H9 (cell line): ENCODE results near the gene GMCL1. TPM values are rescaled to one million over a fixed set of nuclear protein-coding genes. Genes with fewer than 3 reads are reported as not detected.

ENCODE experiments used
- DNase-seq: peaks from one replicate; pipeline ENCODE4 v3.0.0-alpha.2; 2017
- H2AFZ ChIP-seq: one replicate; pipeline ENCODE4 v1.6.1; 2013; ENCODE audit warnings: mild to moderate bottlenecking, low read length, control low read depth, moderate library complexity
- H2AK5ac ChIP-seq: 2 replicates; pipeline ENCODE4 v1.6.1; 2013; ENCODE audit warnings: low read length, control low read depth, mixed read lengths; ENCODE audit not compliant: insufficient read length
- H2BK120ac ChIP-seq: one replicate; pipeline ENCODE4 v1.6.1; 2013; ENCODE audit warnings: low read depth, mild to moderate bottlenecking, low read length, control low read depth, inconsistent platforms; ENCODE audit not compliant: poor library complexity, severe bottlenecking
- H2BK12ac ChIP-seq: 2 replicates; pipeline ENCODE4 v1.6.1; 2013; ENCODE audit warnings: low read length, control low read depth, mixed read lengths, low read depth; ENCODE audit not compliant: insufficient read length
- H2BK15ac ChIP-seq: 2 replicates; pipeline ENCODE4 v1.6.1; 2013; ENCODE audit warnings: low read depth, low read length, control low read depth
- H2BK20ac ChIP-seq: one replicate; pipeline ENCODE4 v1.6.1; 2013; ENCODE audit warnings: low read depth, mild to moderate bottlenecking, low read length, control low read depth, inconsistent platforms; ENCODE audit not compliant: poor library complexity, severe bottlenecking
- H2BK5ac ChIP-seq: 2 replicates; pipeline ENCODE4 v1.6.1; 2013; ENCODE audit warnings: low read length, control low read depth, mixed read lengths; ENCODE audit not compliant: insufficient read length
- H3K14ac ChIP-seq: 2 replicates; pipeline ENCODE4 v1.6.1; 2013; ENCODE audit warnings: low read length, control low read depth; ENCODE audit not compliant: insufficient read depth
- H3K18ac ChIP-seq: 2 replicates; pipeline ENCODE4 v1.6.1; 2013; ENCODE audit warnings: low read depth, mild to moderate bottlenecking, mixed read lengths, low read length, control low read depth; ENCODE audit not compliant: insufficient read length
- H3K23ac ChIP-seq: 2 replicates; pipeline ENCODE4 v1.6.1; 2013; ENCODE audit warnings: low read length, control low read depth, mixed read lengths, low read depth; ENCODE audit not compliant: insufficient read length
- H3K23me2 ChIP-seq: 2 replicates; pipeline ENCODE4 v1.6.1; 2013; ENCODE audit warnings: low read depth, mild to moderate bottlenecking, mixed read lengths, low read length, control low read depth; ENCODE audit not compliant: insufficient read length, poor library complexity, severe bottlenecking
- H3K27ac ChIP-seq: 2 replicates; pipeline ENCODE4 v1.5.1; 2013; ENCODE audit warnings: low read length, control low read depth, mixed read lengths, low read depth; ENCODE audit not compliant: insufficient read length
- H3K27me3 ChIP-seq: 2 replicates; pipeline ENCODE4 v1.6.1; 2013; ENCODE audit warnings: low read length, control low read depth, inconsistent platforms; ENCODE audit not compliant: insufficient read depth
- H3K4ac ChIP-seq: 2 replicates; pipeline ENCODE4 v1.6.1; 2013; ENCODE audit warnings: low read depth, mild to moderate bottlenecking, control low read depth, inconsistent platforms, low read length, moderate library complexity
- H3K4me1 ChIP-seq: 2 replicates; pipeline ENCODE4 v1.6.1; 2013; ENCODE audit warnings: low read length, control low read depth, inconsistent platforms; ENCODE audit not compliant: insufficient read depth
- H3K4me2 ChIP-seq: 2 replicates; pipeline ENCODE4 v1.6.1; 2013; ENCODE audit warnings: low read length, control low read depth, mixed read lengths; ENCODE audit not compliant: insufficient read length, insufficient read depth
- H3K56ac ChIP-seq: 2 replicates; pipeline ENCODE4 v1.6.1; 2013; ENCODE audit warnings: low read depth, mild to moderate bottlenecking, mixed read lengths, low read length, control low read depth; ENCODE audit not compliant: insufficient read length
- H3K79me1 ChIP-seq: 2 replicates; pipeline ENCODE4 v1.6.1; 2013; ENCODE audit warnings: low read depth, mild to moderate bottlenecking, moderate library complexity, low read length, control low read depth, inconsistent platforms; ENCODE audit not compliant: insufficient read depth, poor library complexity, severe bottlenecking
- H3K79me2 ChIP-seq: 2 replicates; pipeline ENCODE4 v1.6.1; 2013; ENCODE audit warnings: low read length, control low read depth, inconsistent platforms; ENCODE audit not compliant: insufficient read depth
- H3K9ac ChIP-seq: 2 replicates; pipeline ENCODE4 v1.6.1; 2013; ENCODE audit warnings: low read length, control low read depth, mixed read lengths; ENCODE audit not compliant: insufficient read length; ENCODE audit errors: extremely low read depth
- H3K9me3 ChIP-seq: one replicate; pipeline ENCODE4 v1.6.1; 2013; ENCODE audit warnings: low read depth, low read length, inconsistent platforms; ENCODE audit not compliant: control insufficient read depth
- H3T11ph ChIP-seq: one replicate; pipeline ENCODE4 v1.6.1; 2013; ENCODE audit warnings: mild to moderate bottlenecking, low read length, control low read depth, inconsistent platforms
- H4K20me1 ChIP-seq: one replicate; pipeline ENCODE4 v1.6.1; 2013; ENCODE audit not compliant: control insufficient read depth, insufficient read length, insufficient read depth
- H4K5ac ChIP-seq: 2 replicates; pipeline ENCODE4 v1.6.1; 2013; ENCODE audit warnings: low read depth, mild to moderate bottlenecking, mixed read lengths, low read length, control low read depth; ENCODE audit not compliant: insufficient read length
- H4K8ac ChIP-seq: replicated peaks from 2 replicates; pipeline ENCODE4 v1.6.1; 2013; ENCODE audit warnings: low read length, control low read depth, mixed read lengths, low read depth; ENCODE audit not compliant: insufficient read length
- H4K91ac ChIP-seq: 2 replicates; pipeline ENCODE4 v1.6.1; 2013; ENCODE audit warnings: low read depth, mild to moderate bottlenecking, moderate library complexity, mixed read lengths, low read length, control low read depth; ENCODE audit not compliant: insufficient read length
- H3K27ac Mint-ChIP-seq, 3 experiments: 2 replicates in 2 of 3; 3 replicates in 1 of 3; pipeline ENCODE4 v1.8.0; 2020 to 2021; ENCODE audit warnings: mixed read lengths in 3 of 3, mild to moderate bottlenecking in 1 of 3, moderate library complexity in 1 of 3
- H3K27me3 Mint-ChIP-seq: 2 replicates; pipeline ENCODE4 v1.8.0; 2021; ENCODE audit warnings: low read depth, mild to moderate bottlenecking, moderate library complexity, mixed read lengths
- H3K36me3 Mint-ChIP-seq, 3 experiments: 2 replicates in 2 of 3; 3 replicates in 1 of 3; pipeline ENCODE4 v1.8.0; 2020 to 2021; ENCODE audit warnings: low read depth in 3 of 3, mixed read lengths in 3 of 3; ENCODE audit not compliant: insufficient read depth in 1 of 3
- H3K4me1 Mint-ChIP-seq, 2 experiments: 2 replicates each; pipeline ENCODE4 v1.8.0; 2020; ENCODE audit warnings: mixed read lengths in 2 of 2
- H3K4me3 Mint-ChIP-seq, 2 experiments: 2 replicates in 1 of 2; 3 replicates in 1 of 2; pipeline ENCODE4 v1.8.0; 2020 to 2021; ENCODE audit warnings: mild to moderate bottlenecking in 2 of 2, mixed read lengths in 2 of 2, moderate library complexity in 1 of 2
- H3K9me3 Mint-ChIP-seq, 2 experiments: 2 replicates in 1 of 2; 3 replicates in 1 of 2; pipeline ENCODE4 v1.8.0; 2020; ENCODE audit warnings: mild to moderate bottlenecking in 2 of 2, mixed read lengths in 2 of 2, moderate library complexity in 1 of 2
- CTCF ChIP-seq: fragments of 200-600 bp; sonication (generic); conservative IDR thresholded peaks from 3 replicates; pipeline ENCODE4 v1.8.0; 2021; ENCODE audit warnings: antibody characterized with exemption, mild to moderate bottlenecking
- WGBS: extraction: QIAGEN DNeasy Blood & Tissue Kit; methylation state at CpG from one replicate; pipeline ENCODE4 v1.1.7; 2013; ENCODE audit warnings: missing lambda C conversion rate, low lambda C conversion rate, mixed read lengths; ENCODE audit not compliant: insufficient read length; ENCODE audit errors: extremely low coverage; 5-methylcytosine and 5-hydroxymethylcytosine counted together
- total RNA-seq: library from RNA; stranded (reverse); gene quantifications from 2 replicates; pipeline ENCODE4 v1.2.1, GENCODE V29; 2021

Gene GMCL1
- total RNA-seq, 1 experiment from 2014 or later: 18.6 TPM

GRCh38 chr2:69858261-69858660 is 28.8 kb downstream of the GMCL1 start:
- H3K14ac ChIP-seq: no peak overlapping the region
- no peaks in the 10 kb centered on the region for H3K23me2 ChIP-seq
- Mint-ChIP-seq H3K9me3 (no peaks in the 10 kb centered on the region), H3K4me1 (no peaks in the 10 kb centered on the region), H3K27me3 (no peaks in the 10 kb centered on the region), H3K36me3 (peaks cover 0 to 16% (median 5%) of the 10 kb centered on the region in 3 experiments; a peak in 5 of 7 replicates), H3K27ac (no peak overlapping the region), H3K4me3 (no peak overlapping the region)
- no peak overlapping the region for H2BK12ac ChIP-seq
- H3K9ac ChIP-seq: no peak overlapping the region
- H2BK20ac ChIP-seq: no peak overlapping the region
- H2BK120ac ChIP-seq: no peak overlapping the region
- no peak for DNase-seq
- no peak overlapping the region for H3K56ac ChIP-seq
- no peak overlapping the region for H3K23ac ChIP-seq
- no peaks in the 10 kb centered on the region for H3K27me3 ChIP-seq
- H4K5ac ChIP-seq: no peak overlapping the region
- H3K79me2 ChIP-seq: no peaks in the 10 kb centered on the region
- no peak for TF ChIP-seq CTCF
- no peak overlapping the region for H3K4ac ChIP-seq
- no peaks in the 10 kb centered on the region for H4K20me1 ChIP-seq
- H3K9me3 ChIP-seq: no peaks in the 10 kb centered on the region
- H3K4me1 ChIP-seq: no peaks in the 10 kb centered on the region
- no peak overlapping the region for H4K8ac ChIP-seq
- H3K27ac ChIP-seq: no peak overlapping the region
- no peak overlapping the region for H4K91ac ChIP-seq
- no peak overlapping the region for H3K4me2 ChIP-seq
- WGBS: no CpG with 5 or more reads among the region's 2 CpGs
- H3K79me1 ChIP-seq: no peaks in the 10 kb centered on the region
- H2AFZ ChIP-seq: no peak overlapping the region
- no peak overlapping the region for H2BK15ac ChIP-seq
- H2BK5ac ChIP-seq: no peak overlapping the region
- no peak overlapping the region for H2AK5ac ChIP-seq
- H3K18ac ChIP-seq: no peak overlapping the region
- H3T11ph ChIP-seq: no peak overlapping the region
